Activated gamma-delta T cell treated with Interleukin-2 at 50 U/mL for 16 hours (primary cell): ENCODE results near the gene TAS1R3.

Experiments used
- DNase-seq: peaks from one replicate; pipeline ENCODE4 v3.0.0-alpha.2; 2020

Gene TAS1R3

DNA sequence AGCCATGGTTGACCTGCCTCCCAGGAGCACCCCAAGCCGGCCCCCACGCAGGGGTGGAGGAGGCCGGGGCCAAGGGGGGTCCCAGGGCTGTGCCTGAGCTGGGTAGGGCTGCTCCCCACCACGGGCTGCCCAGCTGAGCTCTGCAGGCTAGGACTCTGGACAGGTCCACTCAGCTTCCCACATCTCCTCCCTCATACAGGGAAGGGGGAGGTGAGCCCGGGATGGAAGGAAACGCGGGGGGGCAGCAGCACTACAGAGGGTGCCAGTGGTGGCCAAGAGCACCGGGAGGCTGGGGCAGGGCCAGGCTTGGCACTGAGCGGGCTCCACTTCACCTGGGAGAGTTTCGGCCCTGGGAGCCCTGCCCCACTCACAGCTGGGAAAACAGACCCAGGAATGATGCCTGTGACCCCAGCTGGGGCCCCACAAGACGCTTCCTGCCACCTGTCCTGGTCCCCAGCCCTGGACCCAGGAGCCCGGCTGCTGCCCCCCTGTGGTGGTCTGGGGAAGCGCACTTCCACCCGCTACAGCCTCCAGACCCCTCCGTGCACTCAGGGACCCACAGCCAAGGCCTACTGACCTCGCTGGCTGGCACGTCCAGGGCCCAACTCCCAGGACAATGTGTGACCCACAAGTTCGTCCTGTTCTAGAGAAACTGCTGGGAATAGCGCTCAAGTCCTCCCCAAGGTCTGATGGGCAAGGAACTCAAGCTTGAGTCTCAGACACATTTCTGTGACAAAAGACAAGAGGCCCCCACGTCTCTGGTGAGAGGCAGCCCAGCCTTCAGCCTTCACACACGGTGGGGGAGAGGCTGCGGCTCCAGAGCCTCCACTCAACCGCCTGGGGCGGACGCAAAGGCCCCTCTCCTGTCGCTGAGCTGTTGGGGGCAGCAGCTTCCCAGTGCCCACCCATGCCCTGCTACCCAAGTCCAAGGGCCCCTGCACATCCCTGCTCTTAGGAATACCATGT lies 40.9 kb downstream of the TAS1R3 start:
- peak; percentile 78 for DNase-seq

GRCh38 chr1:1373051-1373814 lies 42.2 kb downstream of the TAS1R3 start:
- no peak for DNase-seq

- DNase-seq = no peak
Measured at GRCh38 chr1:1373815-1374588, 42.9 kb downstream of the TAS1R3 start.

DNA sequence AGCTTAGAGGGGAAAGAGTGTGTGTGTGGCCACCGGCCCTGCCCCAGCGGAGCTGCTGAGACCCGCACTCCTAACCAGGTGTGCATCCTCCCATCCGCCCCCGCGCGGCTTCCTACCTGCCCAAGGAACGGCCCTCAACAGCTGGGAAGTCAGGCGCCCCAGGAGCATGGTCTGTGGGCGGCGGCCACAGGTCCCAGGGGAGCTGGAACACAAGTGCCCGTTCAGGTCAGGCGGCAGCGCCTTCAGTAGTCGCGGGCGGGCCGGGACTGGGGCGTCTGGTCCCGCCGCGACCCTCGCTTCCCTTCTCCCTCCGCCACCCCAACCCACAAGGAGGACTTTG lies 43.5 kb downstream of the TAS1R3 start:
- peak; percentile 6 for DNase-seq

DNA sequence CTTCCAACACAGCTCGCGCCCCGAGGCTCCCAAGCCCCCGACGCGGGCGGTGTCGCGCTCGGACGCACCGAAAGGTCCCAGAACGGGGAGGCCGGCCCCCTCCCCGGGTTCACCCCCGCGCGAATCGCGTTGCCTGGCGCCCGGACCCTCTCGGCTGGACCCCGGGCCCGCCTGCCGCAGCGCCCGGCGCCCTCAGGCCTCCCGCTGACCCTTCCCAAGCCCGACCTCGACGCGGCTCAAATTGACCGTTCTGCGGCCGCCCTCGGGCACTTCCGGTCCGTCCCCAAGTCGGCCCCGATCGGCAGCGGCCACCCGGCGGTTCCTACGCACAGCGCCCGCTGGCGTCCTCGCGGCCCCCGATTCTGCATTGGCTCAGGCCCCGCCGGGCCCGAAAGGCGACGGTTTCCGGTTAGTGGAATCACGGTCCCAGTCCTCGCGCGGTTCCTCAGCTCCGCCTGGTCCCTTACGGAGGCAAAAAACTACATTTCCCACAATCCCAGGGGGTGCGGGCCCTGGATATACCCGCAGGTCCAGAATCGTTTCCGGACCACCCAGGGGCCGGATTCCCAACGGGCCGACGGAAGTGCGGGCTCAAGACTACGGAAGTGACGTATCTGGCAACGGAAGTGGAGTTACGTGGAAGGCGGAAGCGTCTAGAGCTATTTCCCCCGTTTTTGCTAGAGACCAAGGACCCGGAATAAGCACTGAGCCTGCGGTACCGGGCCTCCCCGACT lies 44.0 kb downstream of the TAS1R3 start, which contains the start of gene AURKAIP1:
AURKAIP1 (minus strand) TSS at position 279 of the 734 bp plus-strand sequence. CDS start 451 bp downstream, outside the sequence.
- DNase-seq = peak; percentile 95

DNA sequence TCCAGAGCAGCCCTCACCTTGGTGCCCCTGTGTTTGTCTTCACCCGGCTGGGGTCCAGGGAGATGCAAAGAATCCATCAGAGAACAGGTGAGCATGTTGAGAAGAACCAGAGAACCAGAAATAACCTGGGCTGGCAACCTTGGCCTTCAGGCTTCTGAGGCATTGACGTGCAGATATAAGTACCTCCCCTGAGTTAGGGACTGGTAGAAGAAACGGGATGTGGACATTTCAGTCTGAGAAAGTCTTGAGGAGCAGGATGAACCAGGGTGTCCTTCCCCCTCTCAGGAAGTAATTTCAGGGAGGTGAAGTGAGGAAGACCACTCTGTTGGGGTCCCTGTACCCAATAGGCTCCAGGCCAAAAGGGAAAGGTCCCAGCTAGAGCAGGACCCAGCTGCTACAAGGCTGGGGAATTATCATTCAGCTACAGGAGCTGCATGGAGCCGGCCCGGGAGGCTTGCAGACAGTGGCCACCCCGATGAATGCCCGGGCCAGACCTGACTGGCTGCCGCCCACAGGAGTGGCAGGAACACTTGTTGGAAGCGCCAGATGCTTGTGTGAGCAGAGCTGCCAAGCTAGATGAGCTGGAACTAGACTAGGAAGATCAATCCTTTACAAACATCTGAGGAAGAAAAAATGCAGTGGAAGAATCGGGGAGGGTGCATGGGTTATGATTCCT lies 45.6 kb downstream of the TAS1R3 start:
- DNase-seq = no peak

- no peak for DNase-seq
Measured at GRCh38 chr1:1377540-1378205, 46.6 kb downstream of the TAS1R3 start.

DNA sequence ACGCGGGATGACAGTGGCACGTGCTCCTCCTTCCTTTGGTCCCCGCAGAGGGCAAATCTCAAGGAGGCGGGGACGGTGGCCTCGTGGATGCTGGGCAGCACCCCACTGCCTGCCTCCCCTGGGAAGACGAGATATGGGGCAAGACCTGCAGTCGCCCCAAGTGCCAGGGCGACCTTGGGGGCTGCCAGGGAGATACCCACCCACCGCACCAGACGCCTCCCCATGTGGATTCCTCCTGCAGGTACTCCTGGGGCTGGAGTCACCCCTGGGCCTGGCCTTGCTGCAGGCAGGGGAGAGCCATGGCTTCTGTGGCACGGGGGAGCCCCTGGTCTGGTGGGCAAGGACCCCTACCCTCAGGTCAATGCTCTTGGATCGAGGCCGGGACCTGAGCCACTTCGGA lies 49.8 kb downstream of the TAS1R3 start:
- DNase-seq = no peak

DNA sequence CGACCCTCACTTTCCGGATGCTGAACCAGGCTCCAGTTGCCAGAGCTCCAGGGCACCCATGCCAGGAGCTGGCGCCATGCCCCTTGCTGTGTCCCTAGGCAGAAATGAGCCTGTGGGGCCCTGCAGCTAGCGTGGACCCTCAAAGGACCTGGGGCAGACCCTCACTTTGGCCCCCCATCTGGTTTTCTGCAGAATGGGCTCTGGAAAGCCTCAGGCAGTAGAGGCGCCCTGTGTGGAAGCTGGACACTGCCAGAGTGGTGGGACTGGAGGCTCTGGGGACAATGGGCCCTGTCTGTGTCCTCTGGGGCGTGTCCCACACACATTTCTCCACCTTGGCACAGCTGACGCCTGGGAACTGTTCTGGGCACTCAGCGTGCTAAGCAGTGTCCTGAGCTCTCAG lies 50.2 kb downstream of the TAS1R3 start:
- DNase-seq = no peak
